ENCODE results near the gene NCAPG2.
A peak's percentile ranks its signal among the peaks of the same experiment; 100 is the strongest.
"Not testable (repeated sequence)": the region's sequence is repeated elsewhere in the genome, so short reads cannot be mapped to it uniquely, and the experiment has no call there.

Gene NCAPG2

GRCh38 chr7:158646766-158647474, 57.7 kb downstream of the NCAPG2 start:
- Mint-ChIP-seq H3K4me1 (ENCODE audit: low read depth) (no peaks in the 10 kb centered on the region), H3K27me3 (no peaks in the 10 kb centered on the region), H3K9me3 (no peaks in the 10 kb centered on the region), H3K4me3 (no peak overlapping the region), H3K36me3 (ENCODE audit: low read depth) (peaks cover 51% of the 10 kb centered on the region), H3K27ac (no peak overlapping the region)
- intact Hi-C loops (cut with micrococcal nuclease) = no loop called here

GRCh38 chr7:158645842-158646241, 58.8 kb downstream of the NCAPG2 start:
- peaks cover 54% of the 10 kb centered on the region for H3K36me3 Mint-ChIP-seq (ENCODE audit: low read depth)
- no peak overlapping the region for H3K4me3 Mint-ChIP-seq
- no peaks in the 10 kb centered on the region for H3K4me1 Mint-ChIP-seq (ENCODE audit: low read depth)
- H3K27ac Mint-ChIP-seq = no peak overlapping the region
- no peaks in the 10 kb centered on the region for H3K9me3 Mint-ChIP-seq
- no peaks in the 10 kb centered on the region for H3K27me3 Mint-ChIP-seq
- intact Hi-C loops (cut with micrococcal nuclease) = no loop called here

DNA sequence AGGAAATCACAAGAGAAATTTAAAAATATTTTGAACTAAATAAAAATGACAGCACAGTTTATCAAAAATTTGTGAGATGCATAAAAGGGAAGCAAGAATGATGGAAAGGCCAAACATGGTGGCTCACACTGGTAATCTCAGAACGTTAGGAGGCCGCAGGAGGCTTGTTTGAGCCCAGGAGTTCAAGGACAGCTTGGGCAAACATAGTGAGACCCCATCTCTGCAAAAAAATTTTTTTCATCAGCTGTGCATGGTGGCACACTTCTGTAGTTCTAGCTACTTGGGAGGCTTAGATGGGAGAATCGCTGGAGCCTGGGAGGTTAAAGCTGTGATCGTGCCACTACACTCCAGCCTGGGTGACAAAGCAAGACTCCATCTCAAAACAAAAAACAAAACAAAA, 62.5 kb downstream of the NCAPG2 start:
- no peaks in the 10 kb centered on the region for H3K9me3 Mint-ChIP-seq
- no peak overlapping the region for H3K4me3 Mint-ChIP-seq
- no peaks in the 10 kb centered on the region for H3K4me1 Mint-ChIP-seq (ENCODE audit: low read depth)
- intact Hi-C loops (cut with micrococcal nuclease) = no loop called here
- H3K27me3 Mint-ChIP-seq = no peaks in the 10 kb centered on the region
- H3K27ac Mint-ChIP-seq = no peak overlapping the region
- peaks cover 70% of the 10 kb centered on the region for H3K36me3 Mint-ChIP-seq (ENCODE audit: low read depth)

- Mint-ChIP-seq H3K9me3 (no peaks in the 10 kb centered on the region), H3K36me3 (ENCODE audit: low read depth) (peaks cover 53% of the 10 kb centered on the region), H3K27ac (no peak overlapping the region), H3K4me1 (ENCODE audit: low read depth) (no peaks in the 10 kb centered on the region), H3K4me3 (no peak overlapping the region), H3K27me3 (no peaks in the 10 kb centered on the region)
- intact Hi-C loops (cut with micrococcal nuclease) = no loop called here
Measured at GRCh38 chr7:158638001-158638400, 66.6 kb downstream of the NCAPG2 start.

GRCh38 chr7:158633055-158633956, 71.3 kb downstream of the NCAPG2 start:
- Mint-ChIP-seq H3K36me3 (ENCODE audit: low read depth) (peaks cover 44% of the 10 kb centered on the region), H3K4me1 (ENCODE audit: low read depth) (no peaks in the 10 kb centered on the region), H3K4me3 (no peak overlapping the region), H3K9me3 (no peaks in the 10 kb centered on the region), H3K27ac (peak overlapping the region; percentile 21), H3K27me3 (no peaks in the 10 kb centered on the region)
- intact Hi-C loops (cut with micrococcal nuclease) = no loop called here

DNA sequence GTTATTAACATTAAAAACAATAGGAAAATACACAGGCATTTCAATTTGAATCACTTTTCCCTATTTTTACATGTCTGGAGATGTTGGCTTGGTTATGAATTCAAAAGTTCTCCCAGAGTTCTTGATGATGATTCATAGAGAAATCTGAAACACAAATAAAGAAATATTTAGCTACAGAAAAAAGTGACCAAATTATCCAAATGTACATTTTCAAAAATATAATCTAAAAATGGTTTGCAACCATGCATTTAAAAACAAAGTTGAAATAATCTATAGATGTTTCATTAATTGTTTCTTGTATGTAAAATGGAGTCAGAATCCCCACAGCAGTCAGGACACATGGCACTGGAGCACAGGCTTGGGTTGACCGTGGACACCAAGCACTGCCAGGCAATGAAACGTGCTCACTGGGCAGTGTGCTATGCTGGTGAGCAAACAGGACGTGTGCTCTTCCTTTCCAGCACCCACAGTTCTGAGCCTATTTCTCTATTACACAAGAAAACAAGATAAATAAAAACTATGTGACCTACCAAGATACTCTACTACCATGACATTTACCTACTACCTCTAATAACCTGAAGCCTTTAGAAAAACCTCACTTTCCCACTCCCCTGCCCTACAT, 72.9 kb downstream of the NCAPG2 start:
- intact Hi-C loops (cut with micrococcal nuclease) = no loop called here
- Mint-ChIP-seq H3K4me3 (no peak overlapping the region), H3K27ac (no peak overlapping the region), H3K27me3 (no peaks in the 10 kb centered on the region), H3K9me3 (no peaks in the 10 kb centered on the region), H3K36me3 (ENCODE audit: low read depth) (peaks cover 27% of the 10 kb centered on the region), H3K4me1 (ENCODE audit: low read depth) (no peaks in the 10 kb centered on the region)

- H3K27me3 Mint-ChIP-seq; H3K4me3 Mint-ChIP-seq; H3K9me3 Mint-ChIP-seq; intact Hi-C loops (cut with micrococcal nuclease); H3K4me1 Mint-ChIP-seq (ENCODE audit: low read depth); H3K27ac Mint-ChIP-seq: not testable (repeated sequence)
- peaks cover 19% of the 10 kb centered on the region for H3K36me3 Mint-ChIP-seq (ENCODE audit: low read depth)
Measured at GRCh38 chr7:158626289-158626688, 78.3 kb downstream of the NCAPG2 start.

DNA sequence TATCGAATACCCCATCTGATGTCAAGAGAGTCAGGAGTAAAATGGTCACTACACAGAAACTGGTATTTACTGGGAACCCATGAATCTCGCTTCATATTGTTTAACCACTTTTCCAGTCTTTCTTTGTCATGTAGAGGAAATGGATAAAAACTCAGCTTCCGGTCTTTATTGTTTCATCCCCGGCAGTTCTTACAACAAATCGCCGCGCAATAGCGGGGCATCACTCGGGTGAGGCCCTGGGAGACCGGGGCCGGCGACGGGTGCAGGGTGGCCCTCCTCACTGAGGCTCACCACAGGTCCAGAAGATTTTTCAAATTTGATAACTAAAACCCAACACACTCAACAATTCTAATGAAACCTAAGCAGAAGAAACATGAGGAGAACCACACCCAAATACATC, 81.4 kb downstream of the NCAPG2 start:
- H3K27me3 Mint-ChIP-seq = no peaks in the 10 kb centered on the region
- H3K9me3 Mint-ChIP-seq = no peaks in the 10 kb centered on the region
- intact Hi-C loops (cut with micrococcal nuclease) = no loop called here
- H3K36me3 Mint-ChIP-seq (ENCODE audit: low read depth) = peaks cover 6% of the 10 kb centered on the region
- H3K27ac Mint-ChIP-seq = no peak overlapping the region
- no peak overlapping the region for H3K4me3 Mint-ChIP-seq
- H3K4me1 Mint-ChIP-seq (ENCODE audit: low read depth) = no peaks in the 10 kb centered on the region

DNA sequence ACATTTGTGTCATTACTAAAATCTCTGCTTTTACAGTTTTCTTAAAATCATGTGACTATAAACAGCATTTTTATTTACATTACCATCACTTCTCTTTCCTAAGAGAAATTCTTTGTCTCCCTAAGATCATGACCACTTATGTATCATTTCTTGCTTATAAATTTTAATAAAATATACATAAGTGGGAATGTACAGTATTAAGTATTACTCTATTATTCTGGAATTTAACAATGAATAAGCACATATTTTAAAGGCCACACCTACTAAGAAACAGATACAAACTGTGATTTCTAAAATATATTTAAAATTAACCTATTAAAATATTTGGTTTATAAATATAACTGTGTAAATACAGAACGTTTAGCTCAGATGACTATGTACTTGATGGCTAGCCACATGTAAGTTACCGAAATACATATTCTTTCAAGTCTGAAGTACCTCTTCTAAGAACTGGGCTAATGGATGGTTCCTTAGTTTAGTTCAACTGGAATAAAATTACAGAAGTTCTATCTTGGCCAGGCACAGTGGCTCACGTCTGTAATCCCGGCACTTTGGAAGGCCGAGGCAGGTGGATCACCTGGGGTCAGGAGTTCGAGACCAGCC, 83.7 kb downstream of the NCAPG2 start:
- H3K36me3 Mint-ChIP-seq (ENCODE audit: low read depth) = peaks cover 6% of the 10 kb centered on the region
- no peaks in the 10 kb centered on the region for H3K9me3 Mint-ChIP-seq
- H3K27me3 Mint-ChIP-seq = no peaks in the 10 kb centered on the region
- intact Hi-C loops (cut with micrococcal nuclease) = no loop called here
- H3K27ac Mint-ChIP-seq = no peak overlapping the region
- no peak overlapping the region for H3K4me3 Mint-ChIP-seq
- H3K4me1 Mint-ChIP-seq (ENCODE audit: low read depth) = no peaks in the 10 kb centered on the region

DNA sequence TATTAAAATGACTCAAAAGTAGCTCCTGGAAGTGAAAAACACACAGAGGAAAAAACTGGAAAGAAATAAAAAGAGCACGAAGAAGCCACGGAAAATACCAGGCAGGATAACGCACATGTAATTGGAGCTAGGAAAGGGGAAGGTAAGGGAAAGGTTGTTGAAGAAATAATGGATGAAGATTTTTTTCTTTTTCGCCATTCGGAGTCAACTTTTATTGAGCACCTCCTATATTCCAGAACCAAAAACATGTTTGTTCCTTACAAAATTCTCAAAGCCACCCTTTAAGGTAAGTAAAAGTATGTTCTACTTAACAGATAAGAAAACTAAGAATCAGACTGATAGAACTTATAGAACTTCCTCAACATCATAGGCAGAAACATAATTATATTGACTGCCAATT, 84.2 kb downstream of the NCAPG2 start:
- Mint-ChIP-seq H3K9me3 (no peaks in the 10 kb centered on the region), H3K27me3 (no peaks in the 10 kb centered on the region), H3K36me3 (ENCODE audit: low read depth) (peaks cover 6% of the 10 kb centered on the region), H3K27ac (no peak overlapping the region), H3K4me3 (no peak overlapping the region), H3K4me1 (ENCODE audit: low read depth) (no peaks in the 10 kb centered on the region)
- intact Hi-C loops (cut with micrococcal nuclease) = no loop called here

DNA sequence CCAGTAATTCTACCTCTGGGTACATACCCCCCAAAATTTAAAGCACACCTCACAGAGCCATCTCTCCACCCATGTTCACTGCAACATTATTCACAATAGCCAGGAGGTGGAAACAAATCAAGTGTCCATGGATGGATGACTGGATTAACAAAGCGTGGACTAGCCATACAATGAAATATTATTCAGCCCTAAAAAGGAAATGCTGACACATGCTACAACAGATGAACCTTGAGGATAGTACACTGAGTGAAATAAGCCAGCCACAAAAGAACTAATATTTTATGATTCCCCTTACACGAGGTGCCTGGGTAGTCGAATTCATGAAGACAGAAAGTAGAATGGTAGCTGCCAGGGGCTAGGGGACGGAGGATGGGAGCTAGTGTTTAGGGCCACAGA, 85.9 kb downstream of the NCAPG2 start:
- Mint-ChIP-seq H3K27me3 (no peaks in the 10 kb centered on the region), H3K27ac (no peak overlapping the region)

DNA sequence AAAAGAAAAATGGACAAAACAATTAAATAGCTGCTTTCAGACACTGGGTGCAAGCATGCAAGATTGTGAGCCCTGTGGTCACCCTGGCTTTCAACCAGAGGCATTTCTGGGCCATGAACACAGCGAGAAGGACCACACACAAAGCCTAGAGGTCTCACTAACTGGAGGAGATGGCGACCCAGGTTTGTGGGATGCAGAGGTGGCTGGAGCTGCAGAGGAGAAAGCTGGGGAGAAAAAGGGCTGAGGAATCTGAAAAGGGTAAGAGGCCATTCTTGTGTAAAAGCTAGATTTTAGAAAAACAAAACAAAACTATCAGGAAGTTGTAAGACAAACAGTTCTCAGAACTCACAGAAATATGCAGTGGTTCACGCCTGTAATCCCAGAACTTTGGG, 86.9 kb downstream of the NCAPG2 start:
- no peaks in the 10 kb centered on the region for H3K27me3 Mint-ChIP-seq

More for the DNA sequence above, 85.9 kb downstream of the NCAPG2 start:
- peaks cover 6% of the 10 kb centered on the region for H3K36me3 Mint-ChIP-seq (ENCODE audit: low read depth)
- no peak overlapping the region for H3K4me3 Mint-ChIP-seq
- intact Hi-C loops (cut with micrococcal nuclease) = no loop called here
- no peaks in the 10 kb centered on the region for H3K4me1 Mint-ChIP-seq (ENCODE audit: low read depth)
- no peaks in the 10 kb centered on the region for H3K9me3 Mint-ChIP-seq

DNA sequence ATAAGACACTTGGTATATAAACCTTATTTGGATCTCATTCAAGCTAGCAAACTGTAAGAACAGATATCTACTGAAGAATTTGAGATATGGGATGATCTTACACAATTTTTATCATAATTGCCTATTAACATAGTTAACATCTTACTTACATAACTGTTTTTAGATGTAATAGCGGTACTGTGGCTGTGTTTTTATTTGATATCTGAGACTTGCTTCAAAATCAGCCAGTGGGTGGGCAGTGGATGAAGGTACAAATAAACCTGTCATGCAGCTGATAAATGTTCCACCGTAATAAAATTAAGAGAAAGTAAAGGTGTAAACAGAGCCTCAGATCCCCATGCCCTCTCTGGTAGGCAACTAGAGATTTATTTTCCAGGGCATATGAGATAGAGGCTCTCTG, 88.6 kb downstream of the NCAPG2 start:
- intact Hi-C loops (cut with micrococcal nuclease) = no loop called here
- H3K27ac Mint-ChIP-seq = no peak overlapping the region
- H3K36me3 Mint-ChIP-seq (ENCODE audit: low read depth) = peaks cover 12% of the 10 kb centered on the region
- no peaks in the 10 kb centered on the region for H3K4me1 Mint-ChIP-seq (ENCODE audit: low read depth)
- no peaks in the 10 kb centered on the region for H3K9me3 Mint-ChIP-seq
- no peak overlapping the region for H3K4me3 Mint-ChIP-seq
- H3K27me3 Mint-ChIP-seq = no peaks in the 10 kb centered on the region

More for the DNA sequence above, 86.9 kb downstream of the NCAPG2 start:
- intact Hi-C loops (cut with micrococcal nuclease) = no loop called here
- Mint-ChIP-seq H3K9me3 (no peaks in the 10 kb centered on the region), H3K27ac (no peak overlapping the region), H3K4me3 (no peak overlapping the region), H3K36me3 (ENCODE audit: low read depth) (peaks cover 6% of the 10 kb centered on the region), H3K4me1 (ENCODE audit: low read depth) (no peaks in the 10 kb centered on the region)

DNA sequence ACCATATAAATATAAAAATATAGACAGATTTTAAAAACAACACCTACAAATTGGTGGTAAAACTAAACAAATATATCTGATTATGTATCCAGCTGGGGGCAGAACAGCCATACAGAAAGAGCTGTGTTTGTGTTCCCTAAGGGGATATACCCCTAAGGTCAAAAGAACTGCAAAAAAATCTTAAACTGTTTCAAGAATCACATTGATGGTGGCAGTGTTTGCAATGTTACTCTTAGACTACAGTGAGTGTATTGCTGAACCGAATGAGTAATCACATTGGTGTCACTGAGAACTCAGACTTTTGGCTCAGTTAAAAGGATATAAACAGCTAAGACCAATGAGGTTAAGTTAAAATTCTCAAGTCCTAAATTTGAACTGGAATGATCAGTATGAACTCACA, 89.9 kb downstream of the NCAPG2 start:
- intact Hi-C loops (cut with micrococcal nuclease) = no loop called here
- Mint-ChIP-seq H3K4me3 (no peak overlapping the region), H3K36me3 (ENCODE audit: low read depth) (peaks cover 12% of the 10 kb centered on the region), H3K27ac (no peak overlapping the region), H3K27me3 (no peaks in the 10 kb centered on the region), H3K9me3 (peaks cover 1% of the 10 kb centered on the region), H3K4me1 (ENCODE audit: low read depth) (peaks cover 1% of the 10 kb centered on the region)

Measured in dendritic cell treated with granulocyte-macrophage colony-stimulating factor and Interleukin-4, amounts not matched to agents 40 ng/mL and 50 ng/mL, for 4 days (primary cell).